Measurements from ENCODE around the gene DEUP1.
"Not testable (repeated sequence)": the region's sequence is repeated elsewhere in the genome, so short reads cannot be mapped to it uniquely, and the experiment has no call there.

- TF ChIP-seq CTCF, POLR2A (IDR thresholded peaks at IDR 0.05): not testable (repeated sequence)
Measured at GRCh38 chr11:93314399-93314798, 16.1 kb upstream of the DEUP1 start.
